GM10266 (cell line): ENCODE data around the gene TTC28.

Experiments used
- DNase-seq: peaks from one replicate; pipeline ENCODE4 v3.0.0; 2012; ENCODE audit errors: extremely low spot score
- TF ChIP-seq, protein P1 (sequence below): IDR thresholded peaks from 2 replicates; pipeline ENCODE4 v1.5.1; 2012; ENCODE audit warnings: mild to moderate bottlenecking, low read depth; ENCODE audit not compliant: control insufficient read depth, insufficient read depth; ENCODE audit errors: missing control alignments

The TTC28 gene

DNA sequence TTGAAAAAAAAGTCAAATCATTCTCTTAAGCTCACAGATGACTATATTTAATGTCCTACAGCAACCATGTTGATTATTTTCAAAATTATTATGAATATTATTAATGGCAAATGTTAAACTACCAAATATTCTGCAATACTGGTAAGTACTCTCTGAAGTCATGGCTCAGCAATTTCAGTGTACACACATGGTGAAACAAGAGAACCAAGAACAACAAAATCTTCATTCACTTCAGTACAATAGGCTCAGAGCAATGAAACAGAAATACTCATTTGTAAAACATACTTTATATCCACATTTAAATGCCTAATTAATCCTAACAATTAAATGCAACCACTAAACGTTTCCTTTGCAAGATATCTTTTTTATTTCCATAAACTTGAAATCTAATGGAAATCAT is 347.2 kb downstream of the TTC28 start:
- DNase-seq: no peak
- TF ChIP-seq, protein P1, sequence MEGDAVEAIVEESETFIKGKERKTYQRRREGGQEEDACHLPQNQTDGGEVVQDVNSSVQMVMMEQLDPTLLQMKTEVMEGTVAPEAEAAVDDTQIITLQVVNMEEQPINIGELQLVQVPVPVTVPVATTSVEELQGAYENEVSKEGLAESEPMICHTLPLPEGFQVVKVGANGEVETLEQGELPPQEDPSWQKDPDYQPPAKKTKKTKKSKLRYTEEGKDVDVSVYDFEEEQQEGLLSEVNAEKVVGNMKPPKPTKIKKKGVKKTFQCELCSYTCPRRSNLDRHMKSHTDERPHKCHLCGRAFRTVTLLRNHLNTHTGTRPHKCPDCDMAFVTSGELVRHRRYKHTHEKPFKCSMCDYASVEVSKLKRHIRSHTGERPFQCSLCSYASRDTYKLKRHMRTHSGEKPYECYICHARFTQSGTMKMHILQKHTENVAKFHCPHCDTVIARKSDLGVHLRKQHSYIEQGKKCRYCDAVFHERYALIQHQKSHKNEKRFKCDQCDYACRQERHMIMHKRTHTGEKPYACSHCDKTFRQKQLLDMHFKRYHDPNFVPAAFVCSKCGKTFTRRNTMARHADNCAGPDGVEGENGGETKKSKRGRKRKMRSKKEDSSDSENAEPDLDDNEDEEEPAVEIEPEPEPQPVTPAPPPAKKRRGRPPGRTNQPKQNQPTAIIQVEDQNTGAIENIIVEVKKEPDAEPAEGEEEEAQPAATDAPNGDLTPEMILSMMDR: no peak

DNA sequence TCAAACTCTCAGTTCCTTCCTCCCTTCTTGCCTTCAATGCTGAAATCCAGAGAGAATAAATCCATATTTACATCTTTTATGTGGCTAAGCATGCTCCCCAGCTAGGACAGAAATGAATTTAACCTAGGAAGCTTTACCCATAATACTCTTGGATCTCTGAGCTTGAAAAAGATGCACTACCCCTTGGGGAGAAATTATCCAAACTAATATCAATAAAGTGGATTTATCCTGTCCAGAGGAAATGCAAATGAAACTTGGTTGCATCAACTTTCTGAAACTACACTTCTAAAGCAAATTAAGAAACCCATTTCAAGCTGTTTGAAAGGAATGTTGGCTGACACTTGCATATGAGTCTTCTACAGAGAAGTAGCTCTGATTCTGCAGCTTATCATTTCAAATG is 347.9 kb downstream of the TTC28 start:
- TF ChIP-seq, protein P1: no peak
- DNase-seq: no peak

DNA sequence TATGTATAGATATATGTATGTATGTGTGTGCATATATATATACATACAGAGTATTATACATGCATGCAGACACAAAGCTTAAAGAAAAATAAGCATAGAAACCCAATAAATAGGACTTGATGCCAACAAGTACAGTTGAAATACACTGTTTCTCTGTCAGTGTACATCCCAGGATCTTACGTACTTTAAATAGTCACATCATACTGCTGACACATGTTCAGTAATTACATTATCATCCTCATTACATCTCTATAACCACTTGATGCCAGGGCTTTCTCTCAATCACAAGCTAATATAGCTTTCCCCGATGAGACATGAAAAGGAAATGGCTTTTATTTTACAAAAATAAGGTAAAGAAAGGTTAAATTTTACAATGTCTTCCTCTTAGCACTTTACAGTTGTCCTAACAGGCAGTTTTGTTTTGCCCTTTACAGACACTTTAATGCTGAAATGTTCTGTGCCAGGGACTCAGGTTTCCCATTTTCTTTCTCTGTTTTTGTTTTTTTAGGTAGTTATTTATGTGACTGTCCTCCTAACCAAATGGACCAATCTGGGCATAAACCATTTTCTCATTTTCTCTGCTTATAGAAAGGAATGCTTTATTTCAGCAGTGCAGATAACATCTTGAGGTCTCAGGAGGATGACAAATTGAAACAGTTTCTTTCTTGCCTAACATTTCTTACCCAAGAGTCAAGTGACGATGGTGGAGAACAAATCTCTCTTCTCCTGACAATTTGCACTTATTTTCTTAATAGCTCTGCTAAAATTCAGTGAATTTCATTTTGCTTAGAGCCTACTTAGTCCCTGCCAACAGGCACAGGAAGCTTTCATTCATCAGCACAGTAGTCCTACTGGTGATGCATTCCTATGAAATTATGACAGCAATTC is 350.2 kb downstream of the TTC28 start:
- TF ChIP-seq, protein P1: no peak
- no peak for DNase-seq

DNA sequence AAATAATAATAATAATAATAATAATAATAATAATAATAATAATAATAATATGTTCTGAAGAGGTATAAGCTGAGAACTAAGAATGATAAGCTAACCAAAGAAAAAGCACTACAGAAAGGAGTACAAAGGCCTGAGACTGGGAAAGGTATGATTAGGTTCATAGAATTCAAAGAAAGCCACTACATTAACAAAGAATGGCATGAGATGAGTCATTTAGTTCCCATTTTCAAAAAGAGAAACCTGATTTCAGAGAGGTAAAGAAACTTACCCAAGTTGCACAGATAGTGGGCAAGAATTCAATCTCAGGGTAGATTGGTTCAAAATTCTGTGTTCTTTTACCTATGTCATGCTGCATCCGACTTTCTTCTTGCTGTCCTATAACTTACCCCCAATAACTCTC is 350.9 kb downstream of the TTC28 start:
- no peak for DNase-seq
- TF ChIP-seq, protein P1: no peak

DNA sequence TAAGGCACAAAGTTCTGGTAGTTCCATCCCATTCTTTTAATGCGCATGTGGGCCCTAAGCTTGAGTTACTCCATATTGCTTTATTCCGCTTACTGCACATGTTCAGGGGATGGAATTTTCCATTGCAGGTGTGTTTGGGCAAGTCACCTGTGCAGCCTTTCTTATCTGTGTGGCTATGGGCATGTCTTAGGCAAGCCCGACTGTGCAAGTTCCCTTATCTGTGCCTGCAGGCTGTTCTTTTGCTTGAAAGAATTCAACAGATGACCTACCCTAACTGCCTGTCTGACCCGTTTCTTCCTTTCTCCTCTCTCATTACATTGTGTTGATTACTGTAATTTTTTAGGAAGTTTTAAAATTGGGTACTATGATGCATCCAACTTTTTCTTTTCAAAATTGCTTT is 363.6 kb downstream of the TTC28 start:
- TF ChIP-seq, protein P1: no peak
- no peak for DNase-seq

DNA sequence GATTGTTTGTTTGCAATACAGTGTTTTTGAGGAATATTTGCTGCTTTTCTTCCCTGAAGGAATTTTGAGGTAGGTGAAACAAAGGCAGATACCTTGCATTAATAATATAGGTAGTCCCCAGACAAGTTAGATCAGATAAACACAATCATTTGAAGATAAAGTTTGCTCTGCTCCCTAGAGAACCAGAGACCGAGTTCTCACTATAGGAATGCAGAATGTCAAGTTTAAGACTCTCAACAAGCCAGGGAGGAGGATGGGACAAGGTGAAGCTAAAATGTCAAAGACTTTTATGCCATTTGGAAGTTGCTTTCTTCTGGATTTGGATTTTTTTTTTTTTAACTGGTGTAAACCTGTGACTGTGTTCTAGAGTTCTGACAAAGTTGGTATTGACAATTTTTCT is 364.7 kb downstream of the TTC28 start:
- no peak for DNase-seq
- TF ChIP-seq, protein P1: no peak

DNA sequence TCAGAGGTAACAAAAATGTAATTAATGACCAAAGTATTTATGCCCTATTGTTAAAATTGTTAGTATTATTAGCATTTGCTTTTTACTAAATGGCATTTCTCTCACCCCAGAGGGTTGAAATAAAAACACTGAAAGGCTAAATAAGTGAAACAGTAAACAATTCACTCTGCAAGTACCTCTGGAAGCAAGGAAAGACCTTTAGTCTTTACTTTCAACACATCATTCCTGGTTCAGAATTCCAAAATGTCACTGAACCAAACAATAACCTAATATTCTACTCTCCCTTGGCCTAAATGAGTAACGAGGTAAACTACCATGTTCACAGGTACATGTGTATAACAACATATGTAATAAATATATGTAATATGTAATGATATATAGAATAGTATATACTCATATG is 369.3 kb downstream of the TTC28 start:
- TF ChIP-seq, protein P1: no peak

More for the DNA sequence above, 369.3 kb downstream of the TTC28 start:
- DNase-seq: no peak
